Upper lobe of right lung (tissue), 1 donor: ENCODE data around the gene NEURL1B. TPM values are rescaled to one million over a fixed set of nuclear protein-coding genes. Genes with fewer than 3 reads are reported as not detected.

ENCODE experiments used
- ATAC-seq: fragments of 200-7000 bp; cut with Tn5 transposase; one replicate; pipeline ENCODE4 v1.9.1; 2020; ENCODE audit warnings: mild to moderate bottlenecking, moderate library complexity
- DNase-seq: peaks from one replicate; pipeline ENCODE4 v3.0.0-alpha.2; 2020
- H3K27ac ChIP-seq: fragments of 200-600 bp; one replicate; pipeline ENCODE4 v1.8.0; 2022
- H3K27me3 ChIP-seq: fragments of 200-600 bp; one replicate; pipeline ENCODE4 v1.8.0; 2022; ENCODE audit warnings: mild to moderate bottlenecking
- H3K36me3 ChIP-seq: fragments of 200-600 bp; one replicate; pipeline ENCODE4 v1.8.0; 2022
- H3K4me1 ChIP-seq: fragments of 200-600 bp; one replicate; pipeline ENCODE4 v1.8.0; 2022
- H3K4me3 ChIP-seq: fragments of 200-600 bp; one replicate; pipeline ENCODE4 v1.8.0; 2022; ENCODE audit warnings: mild to moderate bottlenecking
- H3K9me3 ChIP-seq: fragments of 200-600 bp; one replicate; pipeline ENCODE4 v1.8.0; 2022
- CTCF ChIP-seq: fragments of 200-600 bp; IDR thresholded peaks from one replicate; pipeline ENCODE4 v1.8.0; 2022; ENCODE audit warnings: antibody characterized with exemption
- intact Hi-C: fragments of 100-400 bp; cut with DNase I; formaldehyde crosslinking; loops from one replicate; pipeline ENCODE4 v1.11.0; 2022
- total RNA-seq: library from RNA; stranded (reverse); fragmentation: NEBNext Ultra II Directional; extraction: Animal tissue kit (Norgen Biotek cat#: 25700); gene quantifications from one replicate; pipeline ENCODE4 v1.2.1, GENCODE V29; 2021
- donor health status: DM: no; HTN: yes; CAD: no; lungs with severe emphysema.

Gene NEURL1B
- total RNA-seq, 1 donor from 2014 or later: 25.0 TPM

- DNase-seq: no peak
- TF ChIP-seq CTCF: no peak
- Histone ChIP-seq H3K4me3 (no peak overlapping the region), H3K27ac (no peak overlapping the region), H3K4me1 (peaks cover 61% of the 10 kb centered on the region), H3K27me3 (no peaks in the 10 kb centered on the region), H3K9me3 (no peaks in the 10 kb centered on the region), H3K36me3 (no peaks in the 10 kb centered on the region)
- no peak for ATAC-seq
- intact Hi-C loops: loop anchor here (5.0 kb wide), 2 partner anchors 49 to 214 kb away; no protein-coding TSS in a partner anchor
These were observed 77.6 kb downstream of the NEURL1B start for GRCh38 chr5:172718527-172719114.

GRCh38 chr5:172719211-172719610, 78.1 kb downstream of the NEURL1B start:
- Histone ChIP-seq H3K4me3 (no peak overlapping the region), H3K4me1 (peaks cover 56% of the 10 kb centered on the region), H3K36me3 (no peaks in the 10 kb centered on the region), H3K27me3 (no peaks in the 10 kb centered on the region), H3K27ac (no peak overlapping the region), H3K9me3 (no peaks in the 10 kb centered on the region)
- ATAC-seq (no peak), DNase-seq (no peak)
- TF ChIP-seq CTCF: no peak
- intact Hi-C loops: loop anchor here (5.0 kb wide), 2 partner anchors 48 to 213 kb away; no protein-coding TSS in a partner anchor

- ATAC-seq (no peak), DNase-seq (no peak)
- Histone ChIP-seq H3K4me3 (no peak overlapping the region), H3K4me1 (peaks cover 48% of the 10 kb centered on the region), H3K27ac (peak overlapping the region; percentile 77), H3K9me3 (no peaks in the 10 kb centered on the region), H3K36me3 (no peaks in the 10 kb centered on the region), H3K27me3 (no peaks in the 10 kb centered on the region)
- no peak for TF ChIP-seq CTCF
- intact Hi-C loops: no loop called here
These were observed 79.6 kb downstream of the NEURL1B start for GRCh38 chr5:172720655-172721054.

- no peak for DNase-seq
- peak overlapping the region; percentile 77 for H3K27ac ChIP-seq
- H3K9me3 ChIP-seq: no peaks in the 10 kb centered on the region
- no peaks in the 10 kb centered on the region for H3K36me3 ChIP-seq
- ATAC-seq: peak; percentile 30
- intact Hi-C loops: no loop called here
- H3K4me1 ChIP-seq: peaks cover 42% of the 10 kb centered on the region
- H3K27me3 ChIP-seq: no peaks in the 10 kb centered on the region
- TF ChIP-seq CTCF: no peak
- no peak overlapping the region for H3K4me3 ChIP-seq
These were observed 80.6 kb downstream of the NEURL1B start for GRCh38 chr5:172721455-172722326.

- DNase-seq (no peak), ATAC-seq (no peak)
- H3K27ac ChIP-seq: peak overlapping the region; percentile 77
- H3K9me3 ChIP-seq: no peaks in the 10 kb centered on the region
- H3K4me1 ChIP-seq: peaks cover 35% of the 10 kb centered on the region
- no peaks in the 10 kb centered on the region for H3K27me3 ChIP-seq
- H3K4me3 ChIP-seq: no peak overlapping the region
- intact Hi-C loops: no loop called here
- H3K36me3 ChIP-seq: no peaks in the 10 kb centered on the region
- TF ChIP-seq CTCF: no peak
These were observed 81.3 kb downstream of the NEURL1B start for GRCh38 chr5:172722327-172722815.
